GDM1 (cell line): ENCODE measurements around the gene ANKRD55.
"Not testable (repeated sequence)": the region's sequence is repeated elsewhere in the genome, so short reads cannot be mapped to it uniquely, and the experiment has no call there.

ENCODE experiments used
- DNase-seq: peaks from one replicate; lab custom pipeline; 2025; lab: John Stamatoyannopoulos, UW

ANKRD55 gene

DNA sequence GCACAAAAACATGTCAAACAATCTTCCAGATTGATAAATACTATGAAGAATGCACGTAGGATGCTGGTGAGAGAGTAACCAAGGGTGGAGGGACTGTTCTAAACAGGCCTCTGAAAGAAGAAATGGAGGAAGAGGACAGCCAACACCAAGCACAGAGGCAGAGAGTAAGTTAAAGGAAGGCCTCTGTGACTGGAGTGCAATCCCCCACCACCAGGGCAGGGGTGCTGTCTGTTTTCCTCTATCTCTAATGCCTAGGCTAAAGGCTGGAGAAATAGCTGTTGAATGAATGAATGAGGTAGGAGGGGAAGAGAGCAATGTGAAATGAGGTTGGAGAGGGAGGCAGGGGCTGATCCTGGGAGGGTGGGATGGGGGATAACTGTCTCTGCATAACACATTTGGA lies 88.9 kb downstream of the ANKRD55 start:
- no peak for DNase-seq

DNA sequence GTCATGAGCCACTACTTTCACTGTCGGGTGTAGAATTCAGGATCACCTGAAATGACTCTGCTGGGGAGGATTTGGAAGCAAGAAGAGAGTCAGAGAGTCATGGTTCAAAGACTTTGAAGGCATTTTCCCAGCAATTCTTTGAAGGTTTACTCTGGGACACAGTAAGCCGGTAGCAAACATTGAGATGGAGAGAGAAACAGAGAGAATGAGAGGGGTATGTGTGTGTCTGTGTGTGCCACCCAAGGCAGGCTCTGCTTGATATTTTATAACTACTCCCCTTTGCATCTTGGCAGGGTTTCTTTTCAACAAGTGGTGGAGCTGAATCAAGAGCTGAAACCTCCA lies 89.8 kb downstream of the ANKRD55 start:
- DNase-seq: no peak

DNA sequence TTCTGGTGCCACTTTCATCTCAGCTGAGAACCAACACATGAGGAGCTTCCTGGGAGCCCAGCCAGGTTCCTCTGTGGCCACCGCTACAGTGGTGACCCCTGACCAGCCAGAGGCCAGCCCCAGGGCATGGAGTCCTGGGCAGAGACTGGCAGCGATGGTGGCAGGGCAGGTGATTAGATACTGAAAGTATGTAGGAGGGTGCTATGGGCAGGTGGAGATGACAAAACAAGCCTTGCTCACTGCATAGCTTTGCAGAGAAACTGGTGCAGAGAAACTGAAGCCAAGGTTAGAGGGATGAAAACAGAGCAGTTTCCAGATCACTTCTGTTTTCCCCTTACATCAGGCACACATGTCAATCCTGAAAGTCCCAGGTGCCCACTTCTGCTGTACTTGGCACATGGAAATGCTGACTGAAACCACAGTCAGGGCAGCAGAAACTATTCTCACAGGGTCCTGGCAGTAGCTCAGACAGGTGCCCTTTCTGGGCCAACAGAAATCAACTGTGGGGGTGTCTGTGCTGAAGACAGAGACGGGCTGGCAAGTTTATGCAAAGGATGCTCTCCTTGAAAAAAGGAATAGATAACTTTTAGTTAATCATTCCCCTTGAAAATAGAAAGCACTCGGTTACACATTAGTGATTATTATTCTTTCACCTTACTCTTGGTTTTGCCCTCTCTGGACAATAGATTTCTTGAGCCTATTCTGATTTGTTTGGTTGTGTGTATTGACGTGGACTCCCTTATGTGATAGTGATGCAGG lies 90.3 kb downstream of the ANKRD55 start:
- DNase-seq: no peak

DNA sequence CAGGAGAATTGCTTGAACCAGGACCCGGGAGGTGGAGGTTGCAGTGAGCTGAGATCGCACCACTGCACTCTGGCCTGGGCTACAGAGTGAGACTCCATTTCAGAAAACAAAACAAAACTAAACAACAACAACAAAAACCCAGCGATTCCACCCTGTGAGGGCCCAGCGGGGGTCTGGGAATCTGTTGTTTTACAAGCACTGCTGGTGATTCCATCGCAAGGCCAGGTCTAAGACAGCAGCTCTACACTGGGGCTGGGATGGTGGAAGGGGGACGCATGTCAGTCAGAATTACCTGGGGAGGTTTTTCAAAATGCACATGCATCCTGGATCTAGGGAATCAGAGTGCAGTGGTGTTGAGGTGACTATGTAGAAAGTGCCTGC lies 90.9 kb downstream of the ANKRD55 start:
- no peak for DNase-seq

DNA sequence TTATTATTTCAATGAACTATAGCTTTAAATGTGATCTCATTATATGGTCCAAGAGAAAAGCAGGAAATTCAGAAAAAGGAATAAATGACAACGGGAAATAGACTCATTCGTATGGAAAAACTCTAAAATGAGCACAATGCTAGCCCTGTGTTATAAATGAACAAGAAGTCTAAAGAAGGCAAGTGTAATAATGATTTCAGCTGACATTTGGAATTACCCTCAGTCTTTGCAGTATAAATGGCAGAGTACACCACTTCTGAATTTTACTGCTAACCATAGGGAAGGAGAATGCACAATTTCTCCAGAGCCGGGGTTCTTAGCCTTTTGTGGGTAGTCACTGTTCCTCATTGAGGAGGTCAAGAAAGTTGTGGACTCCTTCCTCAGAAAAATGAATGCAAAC lies 93.1 kb downstream of the ANKRD55 start:
- no peak for DNase-seq

DNA sequence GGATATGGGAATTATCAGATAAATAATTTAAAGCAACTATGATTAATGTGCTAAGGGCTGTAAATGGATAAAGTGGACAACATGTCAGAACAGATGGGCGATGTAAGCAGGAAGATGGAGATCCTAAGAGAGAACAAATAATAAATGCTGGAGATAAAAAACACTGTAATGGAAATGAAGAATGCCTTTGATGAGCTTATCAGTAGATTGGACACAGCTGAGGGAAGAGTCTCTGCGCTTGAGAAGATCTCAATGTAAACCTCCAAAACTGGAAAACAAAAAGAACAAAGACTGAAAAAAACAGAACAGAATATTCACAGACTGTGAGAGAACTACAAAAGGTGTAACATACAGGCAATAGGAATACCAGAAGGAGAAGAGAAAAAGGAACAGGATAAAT lies 102.5 kb downstream of the ANKRD55 start:
- no peak for DNase-seq

DNA sequence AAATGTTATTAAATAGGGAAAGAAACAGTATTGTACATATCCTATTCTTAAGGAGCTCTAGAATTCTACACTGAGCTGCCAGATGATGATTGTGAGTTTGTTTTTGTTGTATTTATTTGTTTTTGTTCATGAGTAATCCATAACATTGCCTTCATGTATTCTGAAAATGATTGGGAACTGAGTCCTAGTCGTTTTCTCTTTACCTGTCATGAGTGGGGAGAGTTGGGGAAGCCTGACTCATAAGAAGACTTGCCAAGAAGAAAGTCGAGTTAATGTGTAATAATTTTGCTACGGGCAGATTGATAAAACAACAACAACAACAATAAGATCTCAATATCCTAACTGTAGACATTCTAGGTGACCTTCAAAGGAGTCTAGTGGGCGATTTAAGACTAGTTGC lies 103.8 kb downstream of the ANKRD55 start:
- DNase-seq: no peak

DNA sequence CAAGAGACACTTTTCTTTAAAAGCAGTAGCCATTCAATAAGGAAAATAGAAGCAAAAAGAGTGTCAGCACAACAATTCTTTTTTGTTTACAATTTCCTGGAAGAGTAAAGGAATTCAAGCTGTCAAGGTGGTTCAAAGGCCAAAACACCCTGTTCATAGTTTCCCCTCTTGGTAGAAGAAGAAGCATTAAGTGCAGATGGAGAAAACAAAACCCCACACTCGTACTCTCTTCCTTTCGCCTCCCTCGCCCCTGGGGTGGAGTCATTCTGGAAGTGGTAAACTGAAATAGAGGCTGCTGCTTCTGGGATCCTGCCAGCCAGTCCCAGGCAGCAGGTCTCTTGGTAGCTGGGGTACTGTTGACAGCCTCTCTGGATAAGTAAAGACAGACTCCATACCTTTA lies 105.0 kb downstream of the ANKRD55 start:
- DNase-seq: no peak

DNA sequence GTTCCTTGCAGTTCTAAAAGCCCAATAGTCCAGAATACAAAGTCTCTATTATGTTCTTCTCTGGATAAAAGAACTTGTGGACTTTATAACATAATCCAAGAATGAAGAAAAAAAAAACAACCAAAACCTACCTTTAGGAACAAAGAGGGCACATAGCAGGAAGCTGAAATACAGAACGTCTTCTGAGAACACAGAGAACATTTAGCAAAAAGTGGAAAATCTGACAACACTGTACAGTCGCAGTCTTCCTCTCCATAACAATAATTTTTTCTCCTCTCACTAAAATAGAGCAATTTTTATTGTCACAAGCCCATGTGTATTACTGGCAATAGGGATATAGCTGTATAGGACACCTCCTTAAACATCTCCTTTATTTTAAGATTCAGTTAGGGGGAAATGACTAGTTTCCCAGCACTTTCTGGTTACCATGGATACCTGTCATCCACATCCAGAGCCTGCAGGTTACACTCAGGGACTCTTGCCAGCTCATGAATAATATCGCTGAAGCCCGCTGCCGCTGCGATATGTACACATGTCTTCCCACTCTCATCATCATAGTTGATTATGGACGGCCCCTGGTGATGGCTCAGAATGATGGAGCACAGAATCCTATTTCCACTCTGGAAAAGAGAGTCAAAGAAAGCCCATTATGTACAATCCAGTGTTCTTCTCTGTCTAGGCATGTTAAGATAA lies 106.5 kb downstream of the ANKRD55 start:
- no peak for DNase-seq

DNA sequence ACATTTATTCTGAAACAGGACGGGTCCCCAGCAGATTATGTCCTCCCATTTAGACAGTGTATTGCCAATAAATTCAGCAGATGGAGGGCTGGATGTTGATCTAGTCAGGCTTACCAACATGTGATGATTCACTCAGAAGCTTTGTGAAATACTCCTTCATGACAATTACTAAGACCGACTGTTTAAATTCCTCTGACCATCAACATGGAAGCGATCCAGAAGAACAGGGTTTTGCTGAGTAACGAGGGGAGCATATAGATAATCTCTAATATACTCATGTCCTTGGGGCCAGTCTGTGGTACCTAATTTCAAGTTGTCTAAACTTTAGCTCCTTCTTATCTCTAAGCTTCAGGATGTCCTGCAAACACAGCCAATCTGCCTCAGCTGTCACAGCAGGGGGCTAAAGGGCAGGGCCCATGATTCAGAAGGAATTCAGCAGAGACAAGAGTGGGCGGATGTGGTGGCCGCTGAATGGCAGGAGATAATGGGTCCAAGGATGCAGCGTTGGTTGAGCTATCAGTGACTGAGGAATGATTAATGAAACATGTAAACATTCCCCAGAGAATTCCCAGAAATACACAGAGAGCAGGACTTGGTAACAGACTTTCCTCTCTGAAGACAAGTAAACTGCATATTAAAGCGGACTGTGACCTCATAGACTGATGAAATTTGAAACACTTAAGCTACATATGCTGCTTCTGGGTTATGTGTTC lies 109.4 kb downstream of the ANKRD55 start:
- no peak for DNase-seq

DNA sequence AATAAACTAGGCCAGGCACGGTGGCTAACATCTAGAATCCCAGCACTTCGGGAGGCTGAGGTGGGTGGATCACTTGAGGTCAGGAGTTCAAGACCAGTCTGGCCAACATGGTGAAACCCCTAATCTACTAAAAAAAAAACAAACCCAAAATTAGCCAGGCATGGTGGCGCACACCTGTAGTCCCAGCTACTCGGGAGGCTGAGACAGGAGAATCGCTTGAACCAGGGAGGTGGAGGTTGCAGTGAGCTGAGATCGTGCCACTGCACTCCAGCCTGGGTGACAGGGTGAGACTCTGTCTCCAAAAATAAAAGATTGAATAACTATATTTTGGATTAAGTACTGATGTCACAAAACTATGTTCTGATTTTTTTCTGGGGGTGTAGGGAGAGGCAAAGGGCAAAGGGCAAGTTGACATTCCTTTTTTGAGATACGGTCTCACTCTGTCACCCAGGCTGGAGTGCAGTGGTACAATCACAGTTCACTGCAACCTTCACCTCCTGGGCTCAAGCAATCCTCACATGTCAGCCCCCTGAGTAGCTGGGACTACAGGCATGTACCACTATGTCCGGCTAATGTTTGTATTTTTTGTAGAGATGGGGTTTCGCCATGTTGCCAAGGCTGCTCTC lies 110.7 kb downstream of the ANKRD55 start:
- DNase-seq: not testable (repeated sequence)

DNA sequence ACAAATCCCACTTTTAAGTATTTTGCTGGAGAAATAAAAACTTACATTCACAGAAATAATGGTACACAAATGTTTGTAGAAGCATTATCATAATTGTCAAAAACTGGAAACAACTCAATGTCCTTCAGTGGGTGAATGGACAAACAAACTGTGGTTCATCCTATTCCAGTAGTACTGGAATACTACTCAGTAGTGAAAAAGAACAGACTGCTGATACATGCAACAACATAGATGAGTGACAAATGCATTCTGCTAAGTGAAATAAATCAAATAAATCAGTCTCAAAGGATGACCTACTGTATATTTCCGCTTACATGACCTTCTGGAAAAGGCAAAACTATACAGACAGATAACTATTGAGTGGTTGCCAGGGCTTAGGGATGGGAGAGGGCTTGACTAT lies 114.1 kb downstream of the ANKRD55 start:
- no peak for DNase-seq

DNA sequence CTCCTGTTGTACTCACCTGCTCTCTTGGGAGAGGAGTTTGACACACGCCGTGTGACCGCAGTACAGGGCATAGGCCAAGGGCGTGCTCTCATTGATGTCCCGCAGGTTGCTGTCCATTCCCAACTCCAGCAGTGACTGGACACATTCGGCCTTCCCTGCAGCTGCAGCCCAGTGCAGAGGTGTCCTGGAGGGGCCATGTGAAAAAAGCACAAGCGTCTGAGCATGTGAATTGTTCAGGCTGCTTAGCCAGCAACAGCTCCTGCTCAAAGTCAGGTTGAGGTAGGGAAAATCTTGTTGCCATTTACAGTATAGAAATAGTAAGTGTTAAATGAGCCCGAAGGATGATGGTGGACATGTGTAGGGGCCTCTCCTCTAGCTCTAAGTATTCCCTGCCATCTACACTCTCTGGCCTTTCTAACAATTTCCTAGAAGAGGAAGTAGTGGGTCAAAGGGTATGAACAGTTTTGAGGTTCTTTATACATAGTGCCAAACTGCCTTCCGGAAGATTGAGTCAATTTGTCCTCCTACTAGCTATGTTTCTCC lies 116.5 kb downstream of the ANKRD55 start:
- DNase-seq: no peak

DNA sequence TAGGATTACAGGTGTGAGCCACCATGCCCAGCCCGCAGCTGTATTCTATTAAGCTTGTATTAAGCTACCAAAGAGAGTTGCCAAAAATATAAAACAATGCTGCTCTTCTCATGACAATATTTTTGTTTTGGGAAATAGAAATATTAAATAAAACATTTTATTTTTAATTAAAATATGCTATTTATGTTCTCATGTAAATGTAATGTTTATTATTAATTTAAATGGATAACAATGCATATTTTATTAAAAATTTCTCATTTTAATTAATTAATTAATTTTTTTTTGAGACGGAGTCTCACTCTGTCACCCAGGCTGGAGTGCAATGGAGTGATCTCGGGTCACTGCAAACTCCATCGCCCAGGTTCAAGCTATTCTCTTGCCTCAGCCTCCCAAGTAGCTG lies 117.5 kb downstream of the ANKRD55 start:
- no peak for DNase-seq

DNA sequence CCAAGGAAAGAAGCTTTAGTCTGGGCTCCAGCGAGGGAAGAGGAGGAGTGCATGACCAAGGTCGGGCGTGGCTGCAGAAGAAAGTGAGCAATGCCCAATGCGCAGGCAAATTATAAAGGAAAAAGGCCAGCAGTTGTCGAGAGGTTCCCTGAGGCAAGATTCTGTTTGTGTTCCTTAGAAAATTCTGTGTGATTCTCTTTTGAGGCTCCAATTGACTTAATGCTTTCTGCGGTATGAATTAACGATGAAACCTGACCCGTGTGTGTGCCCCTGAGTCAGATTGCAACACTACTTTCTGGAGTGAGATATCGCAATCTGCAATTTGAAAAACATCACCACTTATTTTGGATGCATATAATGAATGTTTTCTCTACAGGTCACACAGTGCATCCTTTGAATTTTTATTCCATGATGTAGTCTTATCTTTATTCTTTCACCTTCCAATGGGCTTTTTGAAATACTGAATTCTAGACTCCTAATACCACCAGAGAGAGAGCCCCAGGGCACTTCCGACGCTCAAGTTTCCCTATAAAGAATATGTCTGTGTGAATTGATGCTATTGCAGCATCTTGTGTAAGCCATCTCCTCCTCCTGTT lies 120.5 kb downstream of the ANKRD55 start:
- DNase-seq: no peak

DNA sequence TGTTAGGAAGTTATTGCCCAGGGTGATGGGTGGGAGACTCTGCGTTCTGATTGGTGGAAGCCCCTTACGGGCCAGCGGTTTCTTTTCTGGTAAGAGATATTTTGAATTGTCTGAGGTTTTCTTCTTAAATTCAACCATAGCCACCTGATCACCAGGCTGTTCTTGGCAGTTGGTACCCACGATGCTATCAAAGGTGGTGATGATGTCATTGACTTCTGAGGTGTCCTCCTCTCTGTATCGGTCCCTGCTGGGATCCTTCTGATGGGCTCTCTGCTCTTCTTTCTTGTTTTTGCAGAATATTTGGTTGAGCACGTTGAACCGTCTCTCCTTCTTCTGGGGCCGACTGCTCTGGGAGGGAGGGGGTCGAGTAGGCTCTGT lies 121.7 kb downstream of the ANKRD55 start:
- DNase-seq: no peak

DNA sequence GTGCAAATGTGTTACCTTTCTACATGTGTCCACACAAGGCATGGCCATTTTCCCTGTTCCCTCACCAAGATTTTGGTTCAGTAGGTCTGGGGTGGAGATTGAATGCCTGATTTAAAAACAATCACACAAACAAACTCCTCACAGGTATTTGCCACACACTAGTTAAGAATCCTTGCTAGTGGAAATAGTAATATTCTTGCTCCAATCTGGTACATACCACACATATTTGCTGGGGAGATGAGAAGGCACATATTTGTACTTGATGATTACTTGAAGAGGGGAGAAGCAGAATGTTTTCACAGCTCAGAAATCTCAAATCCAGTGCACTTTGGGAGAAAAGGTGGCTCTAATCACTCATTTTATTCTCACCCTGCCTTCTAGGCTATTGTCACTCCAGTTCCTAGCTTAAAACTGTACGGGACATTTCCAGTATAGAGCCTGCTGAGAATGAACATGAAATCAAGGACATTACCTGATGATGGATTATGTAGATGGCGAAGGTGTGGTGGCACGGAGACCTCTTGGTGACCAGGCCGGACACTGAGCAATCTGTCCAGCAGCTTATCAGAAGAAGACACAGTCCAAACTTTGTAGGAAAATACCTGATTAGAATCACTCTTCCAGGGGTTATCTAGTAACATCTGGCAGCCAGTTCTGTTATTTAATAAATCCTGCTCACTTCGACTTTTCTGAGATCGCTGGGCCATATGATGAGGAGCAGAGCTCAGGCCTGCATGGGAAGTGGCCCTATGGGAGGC lies 122.3 kb downstream of the ANKRD55 start:
- no peak for DNase-seq

DNA sequence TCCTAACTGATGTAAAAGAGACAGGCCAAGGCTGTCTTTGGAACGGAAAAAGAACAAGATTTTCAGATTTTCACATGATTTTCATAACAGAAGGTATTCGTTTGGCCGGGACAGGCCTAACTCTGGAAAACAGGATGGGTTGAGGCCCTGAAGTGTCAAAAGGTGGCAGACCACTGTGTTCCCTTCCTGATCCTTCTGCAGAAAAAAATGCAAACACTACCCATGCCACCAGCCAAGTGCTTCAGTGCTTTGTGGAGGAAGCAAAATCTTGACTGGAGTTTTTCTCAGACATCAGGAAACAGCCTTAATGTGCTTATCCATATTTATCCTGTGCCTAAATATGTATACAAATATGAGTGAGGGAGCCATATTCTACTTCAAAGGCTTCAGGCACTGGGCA lies 124.9 kb downstream of the ANKRD55 start:
- no peak for DNase-seq

DNA sequence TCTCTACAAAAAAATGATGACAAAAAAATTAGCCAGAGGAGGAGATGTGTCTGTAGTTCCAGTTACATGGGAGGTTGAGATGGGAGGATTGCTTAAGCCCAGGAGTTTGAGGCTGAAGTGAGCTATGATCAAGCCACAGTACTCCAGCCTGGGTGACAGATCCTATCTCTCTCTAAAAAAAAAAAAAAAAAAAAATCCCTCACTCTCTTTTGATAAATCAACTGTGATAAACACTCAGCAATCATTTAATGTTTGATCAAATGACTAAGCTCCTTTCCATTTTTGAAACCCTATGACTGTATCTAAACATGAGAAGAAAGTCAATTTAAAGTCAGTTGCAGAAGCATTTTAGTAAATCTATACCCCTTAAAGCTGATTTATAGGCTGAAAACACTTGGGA lies 126.3 kb downstream of the ANKRD55 start:
- no peak for DNase-seq

DNA sequence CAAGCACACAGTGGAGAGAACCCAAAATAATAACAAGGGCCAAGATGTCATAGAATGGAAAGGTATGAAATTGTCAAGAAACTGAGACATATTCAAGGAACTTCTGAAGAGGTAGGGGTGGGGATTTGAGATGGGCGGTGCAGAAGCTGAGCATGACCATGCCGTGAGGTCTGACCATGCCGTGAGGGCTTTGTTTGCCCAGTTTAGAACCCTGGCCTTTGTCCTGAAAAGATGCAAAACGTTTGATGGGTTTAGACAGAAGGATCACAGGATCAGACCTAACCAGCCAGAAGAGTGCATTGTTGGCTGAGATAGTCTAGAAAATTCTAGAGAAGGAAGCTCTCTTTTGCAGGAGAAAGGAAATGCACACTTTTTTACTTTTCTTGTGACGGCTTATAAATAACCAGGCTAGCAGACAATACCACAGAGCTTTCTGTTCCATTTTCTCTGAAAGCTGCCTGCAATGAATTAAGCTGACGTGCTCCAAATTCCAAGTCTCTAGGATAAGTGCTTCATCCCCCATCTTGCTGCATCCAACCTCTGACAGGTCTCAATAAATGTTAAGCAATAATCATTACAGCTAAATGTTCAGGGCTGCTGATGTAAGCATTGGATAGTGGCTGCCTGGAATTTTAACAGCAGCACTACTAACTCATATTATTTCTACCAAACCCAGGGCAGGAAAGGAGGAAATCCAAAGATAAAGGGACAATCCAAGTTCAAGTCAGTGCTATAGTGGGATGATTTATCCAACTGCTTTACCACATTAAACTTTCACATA lies 127.4 kb downstream of the ANKRD55 start:
- DNase-seq: no peak

DNA sequence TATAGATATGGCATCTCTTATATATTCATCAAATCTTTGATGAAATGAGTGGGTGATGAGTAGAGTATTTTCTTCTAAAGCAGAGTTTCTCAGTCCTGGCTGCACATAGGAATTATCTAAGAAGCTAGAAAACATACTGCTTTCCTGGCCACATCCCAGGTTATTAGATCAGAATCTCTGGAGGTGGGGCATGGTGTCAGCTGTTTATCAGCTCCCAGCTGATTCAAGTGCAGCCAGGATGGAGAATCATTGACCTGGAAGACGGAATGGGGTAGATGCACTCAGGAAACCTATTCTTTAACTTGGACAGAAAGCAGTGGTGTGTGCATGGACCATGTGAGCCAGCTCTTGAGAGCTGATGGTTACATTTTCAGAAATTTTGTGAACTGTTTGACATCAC lies 130.2 kb downstream of the ANKRD55 start:
- DNase-seq: no peak
